Body of pancreas (tissue), 4 donors: ENCODE results near the gene MRTFB.

ENCODE experiments used
- CTCF ChIP-seq, 7 experiments: fragments of 450-650 bp in 4 of 7; fragments of 200-600 bp in 3 of 7; sonication (generic) in 3 of 7; IDR thresholded peaks; one replicate each; pipeline ENCODE4 v1.5.1; 2016 to 2019; ENCODE audit warnings: antibody characterized with exemption in 7 of 7
- POLR2A ChIP-seq, 3 donors: fragments of 450-650 bp; IDR thresholded peaks; one replicate each; pipeline ENCODE4 v1.6.1; 2016; ENCODE audit warnings: antibody characterized with exemption in 3 of 3, mild to moderate bottlenecking in 2 of 3

- TF ChIP-seq CTCF (IDR thresholded peaks at IDR 0.05) (no peak), POLR2A (IDR thresholded peaks at IDR 0.05) (no peak)
Measured at GRCh38 chr16:14095883-14096551, 24.9 kb downstream of the MRTFB start.
